Ramos (cell line): ENCODE data around the gene SDF4.

Source experiments
- in situ Hi-C: fragments of 300-500 bp; cut with MboI; formaldehyde crosslinking; loops from one replicate; pipeline ENCODE4 v1.14.3; 2022; ENCODE audit warnings: low sequenced_read_pairs; ENCODE audit not compliant: unreplicated experiment

Gene SDF4, protein sequence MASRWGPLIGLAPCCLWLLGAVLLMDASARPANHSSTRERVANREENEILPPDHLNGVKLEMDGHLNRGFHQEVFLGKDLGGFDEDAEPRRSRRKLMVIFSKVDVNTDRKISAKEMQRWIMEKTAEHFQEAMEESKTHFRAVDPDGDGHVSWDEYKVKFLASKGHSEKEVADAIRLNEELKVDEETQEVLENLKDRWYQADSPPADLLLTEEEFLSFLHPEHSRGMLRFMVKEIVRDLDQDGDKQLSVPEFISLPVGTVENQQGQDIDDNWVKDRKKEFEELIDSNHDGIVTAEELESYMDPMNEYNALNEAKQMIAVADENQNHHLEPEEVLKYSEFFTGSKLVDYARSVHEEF

DNA sequence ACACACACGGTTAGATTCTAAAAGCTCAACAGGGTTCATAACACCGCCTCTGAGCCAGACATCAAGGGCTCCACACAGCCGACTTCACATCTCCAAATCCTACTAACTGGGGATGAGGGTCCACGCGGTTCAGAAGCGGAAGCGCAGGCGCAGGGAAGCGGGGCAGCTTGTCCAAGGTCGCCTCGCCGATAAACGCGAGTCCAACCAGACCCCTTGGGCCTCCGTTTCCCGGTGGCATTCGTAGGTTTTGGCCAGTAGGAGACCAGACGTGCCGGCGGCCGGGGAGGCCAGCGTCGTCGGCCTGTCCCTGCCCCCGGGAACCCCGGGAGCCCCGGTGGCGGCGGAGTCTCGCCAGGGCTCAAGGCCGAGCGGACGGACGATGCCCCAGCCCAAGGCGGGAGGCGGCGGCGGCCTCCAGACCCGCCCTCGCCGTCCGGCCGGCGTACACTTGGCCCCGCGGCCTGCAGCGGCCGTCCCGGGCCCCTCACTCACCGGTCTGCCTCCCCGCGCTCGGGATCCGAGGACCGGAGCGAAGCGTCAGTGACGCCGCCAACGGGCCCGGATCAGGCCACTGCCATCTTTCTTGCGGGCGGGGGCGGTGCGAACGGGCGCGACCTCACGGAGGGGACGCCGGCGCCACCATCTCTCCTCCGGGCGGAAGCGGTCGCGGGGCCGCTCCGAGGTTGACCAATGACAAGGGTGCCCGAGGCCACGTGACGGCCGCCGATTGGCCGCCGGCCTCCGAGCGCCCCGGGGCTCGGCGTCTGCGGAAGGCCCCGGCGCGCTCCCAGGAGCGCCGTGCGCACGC lies at the start of gene SDF4:
TSS of gene SDF4 (minus strand) at position 602 of the 808 bp plus-strand sequence. CDS start 3,229 bp downstream, outside the sequence.
- in situ Hi-C loops, result loop anchor here (10.0 kb wide), 1 partner anchor 117 kb away; the partner anchor contains the start of gene C1orf159

DNA sequence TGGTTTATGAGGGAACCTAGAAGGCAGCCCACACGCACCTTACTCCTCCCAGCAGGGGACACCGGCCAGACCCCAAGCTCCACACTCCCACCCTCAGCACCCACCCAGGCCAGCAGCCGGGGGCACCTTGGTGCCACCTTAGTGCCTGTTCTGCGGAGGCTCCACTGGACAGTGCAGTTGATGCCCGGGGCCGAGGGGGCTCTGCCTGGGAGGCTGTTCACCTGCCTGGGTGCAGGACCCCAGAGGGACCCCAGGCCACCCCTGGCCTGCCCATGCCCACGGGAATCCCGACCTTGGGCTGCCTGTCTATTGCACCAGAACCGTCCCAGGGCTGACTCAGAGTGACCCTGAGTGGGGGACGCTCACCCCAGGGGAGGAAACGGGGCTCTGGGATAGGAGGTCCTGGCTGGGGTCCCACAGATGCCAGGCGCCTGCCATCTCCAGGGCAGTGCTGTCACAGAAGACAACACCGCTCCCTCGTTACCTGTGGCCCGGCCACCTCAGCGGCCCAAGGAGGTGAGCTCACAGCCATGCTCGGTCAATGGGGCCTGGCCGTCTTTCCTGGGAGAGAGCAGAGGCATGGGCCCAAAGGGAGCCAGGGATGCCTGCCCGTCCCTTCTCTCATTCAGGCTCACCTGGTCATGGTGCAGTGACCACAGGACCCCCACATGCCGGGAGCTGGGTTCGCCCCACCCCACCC lies 49.1 kb upstream of the SDF4 start:
- in situ Hi-C loops, result no loop called here

DNA sequence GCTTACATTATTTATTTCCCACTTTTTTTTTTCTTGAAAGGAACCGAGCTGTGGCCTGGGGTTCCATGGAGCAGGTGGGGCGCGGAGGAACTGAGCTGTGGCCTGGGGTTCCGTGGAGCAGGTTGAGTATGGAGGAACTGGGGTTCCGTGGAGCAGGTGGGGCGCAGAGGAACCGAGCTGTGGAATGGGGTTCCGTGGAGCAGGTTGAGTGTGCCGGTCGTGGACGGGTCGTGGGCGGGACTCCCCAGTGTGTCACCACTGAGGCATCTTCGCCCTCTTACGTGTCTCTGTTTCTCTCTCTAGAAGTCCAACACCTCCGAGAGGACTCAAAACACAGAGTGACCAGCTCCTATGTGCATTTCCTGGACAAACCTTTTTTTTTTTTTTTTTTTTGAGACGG lies 47.2 kb upstream of the SDF4 start:
- in situ Hi-C loops, result no loop called here

DNA sequence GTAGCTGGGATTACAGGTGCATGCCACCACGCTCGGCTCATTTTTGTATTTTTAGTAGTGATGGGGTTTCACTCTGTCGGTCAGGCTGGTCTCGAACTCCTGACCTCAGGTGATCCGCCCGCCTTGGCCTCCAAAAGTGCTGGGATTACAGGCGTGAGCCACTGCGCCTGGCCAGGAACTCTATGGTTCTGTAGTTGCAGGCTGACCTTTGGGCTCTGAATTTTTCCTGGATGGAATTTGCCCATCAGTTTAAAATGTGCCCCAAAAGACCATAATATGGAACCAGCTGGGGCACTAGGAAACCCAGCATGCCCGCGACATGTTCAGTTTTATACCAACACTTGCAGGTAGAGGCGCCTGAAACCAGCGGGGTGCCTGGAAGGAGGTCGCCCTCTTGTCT lies 46.8 kb upstream of the SDF4 start:
- in situ Hi-C loops, result no loop called here

DNA sequence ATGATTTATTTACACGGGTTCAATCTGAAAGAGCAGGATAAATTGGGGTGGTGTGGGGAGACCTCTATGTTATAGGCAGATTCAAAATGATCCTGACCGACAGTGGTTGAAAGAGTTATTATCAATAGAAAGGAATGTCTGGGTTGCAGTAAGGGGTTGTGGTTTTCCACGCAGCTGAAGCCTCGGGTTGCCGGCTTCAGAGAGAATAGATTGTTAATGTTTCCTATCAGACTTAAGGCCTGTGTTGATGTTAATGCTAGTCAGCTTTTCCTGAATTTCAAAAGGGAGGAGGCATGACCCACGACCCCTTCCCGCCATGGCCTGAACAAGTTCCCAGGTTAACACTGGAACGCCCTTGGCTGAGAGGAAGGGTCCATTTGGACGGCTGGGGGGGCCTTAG lies 44.0 kb upstream of the SDF4 start:
- in situ Hi-C loops, result no loop called here

DNA sequence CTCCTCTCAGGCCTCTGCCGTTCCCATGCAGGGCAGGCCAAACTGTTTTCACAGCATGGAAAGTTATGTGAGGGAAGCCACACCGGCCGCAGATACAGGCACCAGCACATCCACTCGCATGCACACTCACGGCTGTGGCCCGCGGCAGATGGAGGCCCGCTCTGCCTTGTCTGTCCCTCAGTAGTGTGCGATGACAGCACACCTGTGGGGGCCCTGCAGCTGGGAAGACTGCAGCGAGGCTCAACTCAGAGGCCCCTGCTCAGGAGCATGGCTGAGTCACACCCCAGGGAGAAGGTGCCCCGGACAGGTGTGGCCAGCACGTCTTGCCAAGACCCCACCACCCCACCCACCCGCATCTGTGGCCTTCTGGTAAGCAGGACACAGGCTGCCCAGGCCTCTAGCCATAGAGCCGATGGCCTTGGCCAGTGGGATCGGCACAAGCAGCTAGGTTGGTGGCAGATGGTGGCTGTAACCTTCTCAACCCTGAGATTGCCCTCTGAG lies 43.2 kb upstream of the SDF4 start:
- in situ Hi-C loops, result no loop called here

DNA sequence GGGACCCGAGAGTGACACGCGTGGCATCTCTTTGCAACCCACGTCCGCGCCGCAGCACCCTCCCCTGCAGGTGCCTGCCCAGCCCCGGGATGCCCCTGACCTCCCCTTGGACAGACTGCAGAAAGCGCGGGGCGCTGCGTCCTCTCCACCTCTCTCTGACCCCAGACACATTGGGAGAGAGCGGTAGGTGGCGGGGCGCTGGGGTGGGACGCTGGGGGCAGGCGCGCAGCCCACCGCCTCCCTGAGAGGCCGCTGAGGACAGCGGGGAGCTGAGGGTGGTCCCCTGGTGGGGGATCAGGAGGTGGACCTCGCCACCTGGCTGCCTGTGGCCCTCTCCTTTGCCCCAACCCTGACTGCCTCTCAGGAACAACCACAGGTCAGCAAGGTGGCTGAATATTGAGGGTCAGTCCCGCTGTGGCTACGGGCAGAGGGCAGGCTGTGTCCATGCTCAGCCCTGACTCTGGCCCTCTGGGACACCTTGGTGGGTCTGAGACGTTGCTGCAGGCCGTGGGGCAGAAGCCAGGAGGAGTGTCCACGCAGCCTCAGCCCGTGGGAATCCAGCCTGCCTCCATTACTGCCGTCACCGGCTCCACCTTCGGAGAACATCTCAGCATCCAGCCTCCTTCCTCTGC lies 42.6 kb upstream of the SDF4 start:
- in situ Hi-C loops, result no loop called here

DNA sequence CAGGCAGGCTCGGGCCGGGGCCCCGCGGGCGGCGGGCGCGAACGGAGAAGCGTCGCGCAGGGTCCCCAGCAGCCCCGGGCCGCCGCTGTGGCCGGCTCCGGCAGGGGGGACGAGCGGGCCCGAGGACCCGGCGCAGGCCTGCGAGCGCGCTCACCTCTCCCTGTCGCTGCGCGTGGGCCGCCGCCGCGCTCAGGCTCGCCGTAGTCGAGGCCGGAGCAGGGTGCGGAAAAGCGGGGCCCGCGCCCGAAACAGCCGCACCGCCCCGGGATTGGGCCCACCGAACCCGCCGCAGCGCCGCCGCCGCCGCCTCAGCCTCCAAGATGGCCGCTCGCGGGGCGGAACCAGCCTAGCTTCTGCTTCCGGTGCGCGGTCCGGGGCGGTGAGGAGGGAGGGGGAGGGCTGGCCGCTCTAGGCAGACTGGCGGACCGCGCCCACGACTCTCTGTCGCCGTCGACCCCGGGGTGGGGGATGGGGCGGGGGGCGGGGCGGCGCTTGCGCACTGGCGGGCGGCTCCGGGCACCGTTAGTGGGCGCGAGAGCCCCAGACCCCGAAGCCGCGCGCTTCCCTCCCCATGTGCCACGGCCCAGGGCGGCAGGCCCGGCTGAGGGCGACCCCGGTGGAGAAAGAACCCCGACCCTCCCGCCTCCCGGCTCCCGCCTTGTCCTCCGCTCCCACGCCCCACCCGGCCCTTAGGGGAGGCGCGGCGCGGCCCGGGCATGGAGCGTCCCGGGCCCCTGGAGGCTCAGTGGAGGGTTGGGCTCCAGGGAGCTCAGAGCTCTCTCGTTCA lies 41.9 kb upstream of the SDF4 start, which contains the start of gene UBE2J2:
TSS of gene UBE2J2 (minus strand) at position 343 of the 787 bp plus-strand sequence. CDS start 5,862 bp downstream, outside the sequence.
- in situ Hi-C loops, result no loop called here

DNA sequence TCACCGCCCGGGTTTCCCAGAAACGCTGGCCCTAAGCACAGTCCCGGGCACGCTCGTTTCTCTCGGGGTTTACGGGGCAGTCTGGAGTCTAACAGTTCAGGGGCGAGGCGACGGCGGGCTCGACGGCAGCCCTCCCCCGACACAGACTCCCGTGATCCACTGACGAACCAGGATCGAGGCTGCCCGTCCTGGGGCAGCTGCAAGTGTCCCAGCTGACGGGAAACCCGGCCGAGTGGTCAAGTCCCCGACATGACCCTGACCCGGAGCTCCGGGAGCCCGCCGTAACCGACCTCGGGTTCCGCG lies 41.4 kb upstream of the SDF4 start:
- in situ Hi-C loops, result no loop called here

DNA sequence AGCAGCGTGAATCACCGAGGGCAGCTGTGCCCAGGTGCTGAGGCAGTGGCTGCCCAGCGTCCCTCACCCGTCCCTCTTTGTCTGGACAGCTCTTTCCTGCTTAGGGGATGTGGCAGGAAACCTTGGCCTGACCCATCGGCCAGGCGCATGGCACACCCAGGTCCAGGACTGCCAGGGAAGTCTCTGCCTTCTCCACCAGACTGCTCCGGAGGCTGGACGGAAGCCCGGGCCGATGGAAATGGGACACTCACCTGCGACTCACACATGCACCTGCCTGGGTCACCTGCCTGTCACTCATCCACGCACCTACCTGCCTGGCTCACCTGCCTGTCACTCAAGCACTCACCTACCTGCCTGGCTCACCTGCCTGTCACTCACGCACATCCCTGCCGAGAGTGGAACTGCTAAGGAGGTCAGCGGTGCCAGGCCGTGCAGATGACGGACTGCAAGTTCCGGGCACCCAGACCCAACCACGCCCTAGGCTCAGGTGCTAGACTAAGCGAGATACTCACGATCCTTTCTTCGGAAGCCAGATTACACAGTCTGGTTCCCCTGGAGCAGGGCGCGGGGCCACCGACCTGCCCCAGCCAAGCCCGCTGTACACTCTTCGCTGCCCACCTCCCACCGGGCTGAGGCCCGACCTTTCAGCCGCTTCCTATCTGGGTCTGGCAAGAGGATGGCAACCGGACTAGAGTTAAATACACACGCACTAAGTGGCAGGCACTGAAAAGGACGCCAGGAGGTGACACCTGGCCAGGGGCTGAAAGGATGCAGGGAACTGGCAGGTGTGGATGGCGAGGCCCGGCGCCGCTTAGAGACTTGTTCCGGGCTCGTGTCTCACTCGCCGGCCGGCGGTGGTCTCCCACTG lies 40.8 kb upstream of the SDF4 start:
- in situ Hi-C loops, result no loop called here

DNA sequence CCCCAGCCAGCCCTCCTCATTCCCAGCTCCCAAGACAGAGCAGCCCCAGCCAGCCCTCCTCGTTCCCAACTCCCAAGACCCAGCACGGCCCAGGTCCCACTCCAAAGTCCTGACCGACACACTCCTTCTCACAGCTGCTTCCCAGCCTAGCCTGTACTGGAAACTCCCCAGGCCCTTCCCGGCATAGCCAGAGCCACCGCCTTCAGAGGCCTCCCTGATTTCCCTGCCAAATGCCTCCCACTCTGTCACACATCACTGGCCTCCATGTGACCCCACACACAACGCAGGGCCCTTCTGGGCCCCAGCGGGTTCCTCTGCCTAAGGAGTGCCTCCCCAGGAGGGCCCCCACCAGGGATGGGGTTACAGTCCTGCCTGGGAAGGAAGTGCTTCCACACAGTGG lies 39.0 kb upstream of the SDF4 start:
- in situ Hi-C loops, result no loop called here

DNA sequence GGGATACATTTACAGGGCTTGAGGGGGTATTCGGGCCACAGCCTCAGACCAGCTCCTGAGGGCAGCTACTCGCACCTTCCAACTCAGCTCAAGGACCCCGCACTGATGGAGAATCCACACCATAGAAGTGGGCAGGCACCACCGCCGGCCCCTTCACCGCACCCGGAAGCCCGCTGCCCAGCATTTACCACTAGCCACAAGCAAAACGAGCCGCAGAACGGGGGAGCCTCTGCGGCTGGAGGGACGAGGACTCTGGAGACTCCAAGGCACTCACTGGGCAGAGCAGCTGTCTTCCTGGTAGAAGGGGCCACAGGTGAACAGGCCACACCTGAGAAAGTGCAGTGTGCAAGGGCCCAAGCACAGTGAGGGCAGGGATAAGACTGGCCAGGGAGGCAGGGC lies 36.5 kb upstream of the SDF4 start:
- in situ Hi-C loops, result no loop called here

DNA sequence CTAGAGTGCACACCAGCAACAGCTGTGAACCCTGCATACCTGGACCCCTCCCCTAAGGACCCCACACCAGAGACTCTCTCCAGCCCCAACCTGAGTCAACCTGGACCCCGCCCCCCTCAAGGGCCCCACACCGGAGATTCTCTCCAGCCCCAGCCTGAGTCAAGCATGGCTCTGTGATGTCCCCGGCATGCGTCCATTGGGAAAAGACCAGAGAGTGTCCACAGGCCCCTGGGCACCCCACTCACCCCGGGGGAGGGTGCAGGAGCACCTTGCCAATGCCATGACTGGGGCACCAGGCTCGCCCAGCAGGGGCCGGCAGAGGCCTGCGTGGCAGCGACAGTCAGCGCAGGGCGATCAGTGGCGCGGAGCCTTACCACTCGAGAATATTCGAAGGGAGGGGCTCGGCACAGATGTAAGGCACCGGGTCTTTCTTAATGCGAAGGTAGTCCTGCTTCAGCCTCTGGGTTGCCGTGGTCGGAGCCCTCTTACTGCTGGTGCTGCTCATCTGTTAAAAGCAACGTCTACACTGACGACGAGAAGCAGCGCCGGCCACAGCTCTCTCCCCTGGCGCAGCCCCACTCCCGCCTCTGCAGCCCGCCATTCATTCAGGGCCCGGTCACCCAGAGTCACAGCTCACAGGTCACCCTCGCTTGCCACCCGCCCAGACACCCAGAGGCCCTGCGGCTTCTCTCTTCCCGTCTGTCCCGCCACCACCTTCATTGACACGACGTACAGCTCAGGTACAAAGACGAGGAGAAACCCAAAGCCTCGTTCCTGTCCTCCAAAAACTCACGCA lies 35.9 kb upstream of the SDF4 start:
- in situ Hi-C loops, result no loop called here

DNA sequence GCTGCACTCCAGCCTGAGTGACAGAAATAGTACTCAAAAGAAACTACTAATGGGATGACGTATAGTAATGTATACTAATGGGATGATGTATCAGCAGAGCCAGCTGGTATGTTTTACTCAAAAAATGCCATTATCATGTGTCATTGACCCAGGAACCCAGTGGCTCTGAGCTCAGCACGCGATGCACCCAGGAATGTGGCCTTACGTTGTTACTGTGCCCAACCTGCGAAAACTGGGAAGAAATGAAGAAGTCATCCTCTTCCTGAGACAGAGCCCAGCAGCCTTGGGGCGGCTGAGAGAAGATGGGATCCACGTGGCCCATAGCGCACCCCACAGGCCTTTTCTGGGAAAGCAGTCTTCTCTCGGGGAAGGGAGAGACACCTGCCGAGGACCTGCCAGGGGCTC lies 33.1 kb upstream of the SDF4 start:
- in situ Hi-C loops, result no loop called here

DNA sequence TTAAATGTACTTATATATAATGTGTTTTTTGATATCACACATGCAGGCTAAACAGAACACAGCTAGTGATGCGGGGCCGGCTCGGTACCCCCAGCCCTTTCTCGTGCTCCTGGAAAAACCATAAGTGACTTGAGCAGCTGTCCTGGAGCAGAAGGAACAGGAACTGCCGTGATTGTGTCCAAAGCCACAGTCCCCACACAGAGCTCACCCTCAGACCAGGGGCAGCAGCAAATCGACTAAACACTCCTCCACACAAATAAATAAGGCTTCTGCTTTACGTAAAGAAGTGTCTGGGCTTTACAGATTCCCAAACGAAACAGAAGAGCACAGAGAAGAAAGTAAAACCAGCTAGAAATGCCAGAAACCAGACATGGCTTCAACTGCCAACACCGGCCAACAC lies 32.2 kb upstream of the SDF4 start:
- in situ Hi-C loops, result no loop called here

DNA sequence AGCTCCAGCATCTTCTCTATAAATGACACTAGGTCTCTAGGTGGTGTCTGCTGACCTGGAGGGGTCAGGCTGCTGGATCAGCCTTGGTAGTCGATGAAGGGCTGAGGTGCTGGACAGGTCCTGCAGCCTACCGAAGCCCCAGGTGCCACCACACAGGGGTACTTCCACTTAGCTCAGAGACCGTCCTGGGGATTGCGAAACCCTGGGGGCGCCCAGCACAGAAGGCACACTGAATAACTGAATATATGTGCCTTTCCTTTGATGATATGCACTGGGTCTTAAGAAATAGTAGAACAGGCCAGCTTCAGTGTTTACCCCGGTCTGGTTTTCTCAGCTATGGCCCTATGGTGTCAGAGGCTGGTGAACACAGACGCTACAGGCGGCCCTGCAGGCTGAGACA lies 31.0 kb upstream of the SDF4 start:
- in situ Hi-C loops, result no loop called here

DNA sequence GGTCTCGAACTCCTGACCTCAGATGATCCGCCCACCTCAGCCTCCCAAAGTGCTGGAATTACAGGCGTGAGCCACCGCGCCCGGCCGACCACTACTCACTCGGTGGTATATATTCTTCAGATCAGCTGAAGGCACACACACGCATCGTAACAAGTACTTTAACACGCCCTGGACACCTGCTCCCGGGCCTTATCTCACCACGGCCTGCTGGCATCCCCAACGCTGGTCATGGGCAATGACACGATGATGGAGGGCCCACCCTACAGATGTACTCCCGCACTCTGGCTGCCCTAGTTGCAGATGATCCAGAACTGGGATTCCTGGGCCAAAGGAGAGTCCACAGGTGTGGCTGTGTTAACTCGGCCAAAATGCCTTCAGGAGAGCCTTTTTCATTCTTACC lies 30.3 kb upstream of the SDF4 start:
- in situ Hi-C loops, result no loop called here
